ENCODE measurements around the gene SPEN.

DNA sequence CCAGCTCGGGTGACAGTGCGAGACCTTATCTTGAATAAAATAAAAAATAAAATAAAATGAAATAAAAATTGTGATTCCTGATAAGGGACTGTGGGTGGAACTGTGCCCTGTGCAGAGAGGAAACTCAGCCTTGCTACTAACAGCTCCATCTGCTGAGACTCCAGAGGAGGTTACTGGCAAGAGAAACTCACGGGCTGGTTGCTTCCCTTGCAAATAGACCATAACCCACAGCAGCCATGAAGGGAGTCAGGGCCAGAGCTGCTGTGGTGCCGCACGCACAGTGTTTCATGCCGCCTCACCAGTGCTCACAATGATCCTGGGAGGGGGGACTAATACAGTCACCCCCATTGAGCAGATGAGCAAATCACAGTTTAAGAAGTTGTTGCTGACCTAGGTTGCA lies 114.7 kb downstream of the SPEN start:
- TF ChIP-seq, protein P1, sequence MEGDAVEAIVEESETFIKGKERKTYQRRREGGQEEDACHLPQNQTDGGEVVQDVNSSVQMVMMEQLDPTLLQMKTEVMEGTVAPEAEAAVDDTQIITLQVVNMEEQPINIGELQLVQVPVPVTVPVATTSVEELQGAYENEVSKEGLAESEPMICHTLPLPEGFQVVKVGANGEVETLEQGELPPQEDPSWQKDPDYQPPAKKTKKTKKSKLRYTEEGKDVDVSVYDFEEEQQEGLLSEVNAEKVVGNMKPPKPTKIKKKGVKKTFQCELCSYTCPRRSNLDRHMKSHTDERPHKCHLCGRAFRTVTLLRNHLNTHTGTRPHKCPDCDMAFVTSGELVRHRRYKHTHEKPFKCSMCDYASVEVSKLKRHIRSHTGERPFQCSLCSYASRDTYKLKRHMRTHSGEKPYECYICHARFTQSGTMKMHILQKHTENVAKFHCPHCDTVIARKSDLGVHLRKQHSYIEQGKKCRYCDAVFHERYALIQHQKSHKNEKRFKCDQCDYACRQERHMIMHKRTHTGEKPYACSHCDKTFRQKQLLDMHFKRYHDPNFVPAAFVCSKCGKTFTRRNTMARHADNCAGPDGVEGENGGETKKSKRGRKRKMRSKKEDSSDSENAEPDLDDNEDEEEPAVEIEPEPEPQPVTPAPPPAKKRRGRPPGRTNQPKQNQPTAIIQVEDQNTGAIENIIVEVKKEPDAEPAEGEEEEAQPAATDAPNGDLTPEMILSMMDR (IDR thresholded peaks at IDR 0.05) = no peak
- no peak for TF ChIP-seq POLR2A (IDR thresholded peaks at IDR 0.05)

All from lower leg skin (tissue), 3 donors.